CD1c-positive myeloid dendritic cell (primary cell): Measurements from ENCODE around the gene BAIAP2L1.

Source experiments
- DNase-seq: peaks from one replicate; pipeline ENCODE4 v3.0.0-alpha.2; 2016; ENCODE audit errors: extremely low spot score

BAIAP2L1 gene

GRCh38 chr7:98359395-98359794, 41.5 kb downstream of the BAIAP2L1 start:
- no peak for DNase-seq

- DNase-seq = no peak
Measured at GRCh38 chr7:98358706-98359105, 42.2 kb downstream of the BAIAP2L1 start.

GRCh38 chr7:98357751-98358161, 43.1 kb downstream of the BAIAP2L1 start:
- no peak for DNase-seq

GRCh38 chr7:98355250-98355538, 45.7 kb downstream of the BAIAP2L1 start:
- no peak for DNase-seq

GRCh38 chr7:98354511-98355249, 46.2 kb downstream of the BAIAP2L1 start:
- no peak for DNase-seq

- no peak for DNase-seq
Measured at GRCh38 chr7:98354052-98354451, 46.8 kb downstream of the BAIAP2L1 start.

- no peak for DNase-seq
Measured at GRCh38 chr7:98352621-98353020, 48.3 kb downstream of the BAIAP2L1 start.

GRCh38 chr7:98351136-98351535, 49.8 kb downstream of the BAIAP2L1 start:
- no peak for DNase-seq

GRCh38 chr7:98348726-98349474, 52.0 kb downstream of the BAIAP2L1 start:
- DNase-seq = no peak

- no peak for DNase-seq
Measured at GRCh38 chr7:98346515-98347069, 54.3 kb downstream of the BAIAP2L1 start.

- DNase-seq = no peak
Measured at GRCh38 chr7:98341106-98341505, 59.8 kb downstream of the BAIAP2L1 start.

- DNase-seq = no peak
Measured at GRCh38 chr7:98339043-98339442, 61.8 kb downstream of the BAIAP2L1 start.

- DNase-seq = no peak
Measured at GRCh38 chr7:98338441-98338840, 62.4 kb downstream of the BAIAP2L1 start.

GRCh38 chr7:98335411-98335977, 65.4 kb downstream of the BAIAP2L1 start:
- no peak for DNase-seq

GRCh38 chr7:98334081-98334480, 66.8 kb downstream of the BAIAP2L1 start:
- DNase-seq = no peak

GRCh38 chr7:98330926-98331529, 69.9 kb downstream of the BAIAP2L1 start:
- no peak for DNase-seq

GRCh38 chr7:98329791-98330373, 71.0 kb downstream of the BAIAP2L1 start:
- DNase-seq = no peak

GRCh38 chr7:98329100-98329790, 71.6 kb downstream of the BAIAP2L1 start:
- no peak for DNase-seq

GRCh38 chr7:98324782-98325181, 76.1 kb downstream of the BAIAP2L1 start:
- no peak for DNase-seq

GRCh38 chr7:98323597-98324322, 77.1 kb downstream of the BAIAP2L1 start:
- peak; percentile 9 for DNase-seq
